CD14-positive monocyte (primary cell): ENCODE results near the gene ARID3A. TPM values are rescaled to one million over a fixed set of nuclear protein-coding genes. Genes with fewer than 3 reads are reported as not detected.

ENCODE experiments used
- DNase-seq, 3 donors: peaks; one replicate each; pipeline ENCODE4 v3.0.0-alpha.2; 2011 to 2022
- H2AFZ ChIP-seq: 2 replicates; pipeline ENCODE4 v1.6.0; 2012; ENCODE audit warnings: mild to moderate bottlenecking, low read depth, low read length, inconsistent platforms; ENCODE audit not compliant: insufficient read depth, poor library complexity, severe bottlenecking
- H3K27ac ChIP-seq, 2 donors: 1 replicate in 1 of 2; 2 replicates in 1 of 2; pipeline ENCODE4 v1.5.1; 2012 to 2013; ENCODE audit warnings: low read length in 2 of 2, control low read depth in 1 of 2, inconsistent platforms in 1 of 2, low read depth in 1 of 2, mild to moderate bottlenecking in 1 of 2
- H3K27me3 ChIP-seq, 2 donors: one replicate each; pipeline versions ENCODE4 v1.6.0 to v1.6.1; 2011 to 2013; ENCODE audit warnings: low read length in 2 of 2; ENCODE audit not compliant: control insufficient read depth in 2 of 2, insufficient read depth in 2 of 2
- H3K36me3 ChIP-seq, 2 donors: replicated peaks in 1 of 2; 1 replicate in 1 of 2; 2 replicates in 1 of 2; pipeline versions ENCODE4 v1.5.1 to v1.6.1; 2012 to 2013; ENCODE audit warnings: low read length in 2 of 2, control low read depth in 1 of 2, inconsistent platforms in 1 of 2, mild to moderate bottlenecking in 1 of 2; ENCODE audit not compliant: insufficient read depth in 2 of 2, control insufficient read depth in 1 of 2
- H3K4me1 ChIP-seq, 2 donors: 1 replicate in 1 of 2; 2 replicates in 1 of 2; pipeline versions ENCODE4 v1.5.1 to v1.6.1; 2012 to 2013; ENCODE audit warnings: low read length in 2 of 2, control low read depth in 1 of 2, inconsistent platforms in 1 of 2, mild to moderate bottlenecking in 1 of 2, moderate library complexity in 1 of 2; ENCODE audit not compliant: insufficient read depth in 2 of 2, control insufficient read depth in 1 of 2
- H3K4me2 ChIP-seq: replicated peaks from 2 replicates; pipeline ENCODE3; 2012; ENCODE audit warnings: low read length, moderate library complexity, mild to moderate bottlenecking; ENCODE audit not compliant: poor library complexity, severe bottlenecking; ENCODE audit errors: extremely low read depth
- H3K4me3 ChIP-seq, 3 experiments: fragments of 200-600 bp in 1 of 3; sonication (generic) in 1 of 3; replicated peaks in 1 of 3; 1 replicate in 2 of 3; 2 replicates in 1 of 3; pipeline ENCODE4 v1.5.1; 2011 to 2013; ENCODE audit warnings: low read length in 3 of 3, mild to moderate bottlenecking in 3 of 3, control low read depth in 2 of 3, low read depth in 2 of 3, inconsistent platforms in 1 of 3, moderate library complexity in 1 of 3
- H3K79me2 ChIP-seq: 2 replicates; pipeline ENCODE4 v1.6.0; 2012; ENCODE audit warnings: mild to moderate bottlenecking, control low read depth, inconsistent platforms, low read length, moderate library complexity; ENCODE audit not compliant: insufficient read depth
- H3K9ac ChIP-seq: 2 replicates; pipeline ENCODE4 v1.6.0; 2017; ENCODE audit warnings: low read length, mild to moderate bottlenecking; ENCODE audit not compliant: insufficient read depth, poor library complexity, severe bottlenecking
- H3K9me3 ChIP-seq, 2 donors: replicated peaks in 1 of 2; 1 replicate in 1 of 2; 2 replicates in 1 of 2; pipeline versions ENCODE4 v1.5.1 to v1.6.1; 2012 to 2013; ENCODE audit warnings: low read length in 2 of 2, control low read depth in 1 of 2; ENCODE audit not compliant: control insufficient read depth in 1 of 2, insufficient read depth in 1 of 2
- H4K20me1 ChIP-seq: 2 replicates; pipeline ENCODE4 v1.6.0; 2012; ENCODE audit warnings: mild to moderate bottlenecking, low read length, control low read depth, moderate library complexity; ENCODE audit not compliant: insufficient read depth
- H3K27ac Mint-ChIP-seq, 7 donors: one replicate each; pipeline ENCODE4 v1.8.0; 2020; ENCODE audit warnings: mild to moderate bottlenecking in 7 of 7, mixed read lengths in 7 of 7, moderate library complexity in 6 of 7, inconsistent platforms in 2 of 7
- H3K27me3 Mint-ChIP-seq, 3 donors: one replicate each; pipeline ENCODE4 v1.8.0; 2021 to 2022; ENCODE audit warnings: low read depth in 3 of 3, mild to moderate bottlenecking in 3 of 3, mixed read lengths in 3 of 3, moderate library complexity in 3 of 3, inconsistent platforms in 1 of 3
- H3K36me3 Mint-ChIP-seq, 2 donors: one replicate each; pipeline ENCODE4 v1.8.0; 2020; ENCODE audit warnings: mixed read lengths in 2 of 2, inconsistent platforms in 1 of 2, mild to moderate bottlenecking in 1 of 2
- H3K4me1 Mint-ChIP-seq: one replicate; pipeline ENCODE4 v1.8.0; 2020; ENCODE audit warnings: mild to moderate bottlenecking, mixed read lengths
- H3K4me3 Mint-ChIP-seq, 2 donors: one replicate each; pipeline ENCODE4 v1.8.0; 2020; ENCODE audit warnings: mild to moderate bottlenecking in 2 of 2, mixed read lengths in 2 of 2, moderate library complexity in 1 of 2
- H3K9me3 Mint-ChIP-seq, 7 donors: one replicate each; pipeline ENCODE4 v1.8.0; 2020 to 2022; ENCODE audit warnings: mixed read lengths in 7 of 7, mild to moderate bottlenecking in 6 of 7, moderate library complexity in 6 of 7, inconsistent platforms in 2 of 7
- WGBS: methylation state at CpG from one replicate; pipeline ENCODE4 v1.1.5; 2013; ENCODE audit warnings: missing lambda C conversion rate; ENCODE audit not compliant: insufficient coverage; 5-methylcytosine and 5-hydroxymethylcytosine counted together
- intact Hi-C, 2 donors: fragments of 100-400 bp; cut with micrococcal nuclease; formaldehyde crosslinking; loops; one replicate each; pipeline versions ENCODE4 v1.15.0 to v1.15.1; 2023
- polyA plus RNA-seq, 3 donors: library from polyadenylated mRNA; depleted of rRNA in 1 of 3; unstranded in 2 of 3; stranded (reverse) in 1 of 3; fragments of 300-500 nt in 2 of 3; fragments of >200 nt in 1 of 3; fragmentation: Illumina TruSeq in 2 of 3; gene quantifications; 1 replicate in 2 of 3; 2 replicates in 1 of 3; pipeline ENCODE4 v1.2.3, GENCODE V29; 2012 to 2021
- TF ChIP-seq, protein P1 (sequence below): fragments of 200-600 bp; IDR thresholded peaks from one replicate; pipeline ENCODE4 v1.8.0; 2022; ENCODE audit warnings: antibody characterized with exemption, mild to moderate bottlenecking

Gene ARID3A
- polyA plus RNA-seq, 3 donors = 2.1 to 41.6 (median 3.2) TPM

DNA sequence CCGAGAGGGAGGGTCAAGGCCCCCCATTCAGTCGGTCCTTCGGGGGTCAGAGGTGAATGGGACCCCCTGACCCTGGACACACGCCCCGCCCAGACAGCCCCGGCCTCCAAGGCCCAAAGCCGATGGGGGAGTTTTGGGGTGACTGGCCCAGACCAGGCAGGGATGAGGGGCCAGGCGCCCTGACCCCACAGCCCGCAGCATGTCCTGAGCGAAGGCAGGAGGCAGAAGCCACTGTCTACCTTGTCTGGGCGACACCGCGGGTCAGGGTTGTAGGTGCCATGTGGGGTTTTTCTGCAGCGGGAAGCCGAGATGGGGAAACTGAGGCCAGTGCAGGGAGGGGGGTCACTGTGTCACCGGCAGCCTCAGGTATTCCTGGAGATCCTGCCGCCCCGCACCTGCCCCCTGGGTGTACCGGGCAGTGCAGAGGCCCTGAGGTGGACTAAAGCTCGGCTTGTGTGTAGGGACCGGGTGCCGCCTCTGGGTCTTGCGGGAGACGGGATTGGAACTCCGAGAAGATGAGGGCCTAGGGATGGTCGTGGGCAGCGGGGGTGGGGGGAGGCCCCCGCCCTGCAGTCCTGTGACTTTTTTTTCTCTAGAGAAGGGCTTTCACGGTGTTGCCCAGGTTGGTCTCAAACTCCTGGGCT lies 8.5 kb downstream of the ARID3A start:
- Histone ChIP-seq H3K79me2 (peaks cover 100% of the 10 kb centered on the region), H4K20me1 (peaks cover 98% of the 10 kb centered on the region), H3K9ac (peak overlapping the region; percentile 15), H2AFZ (no peak overlapping the region), H3K36me3 (peaks cover 10 to 54% of the 10 kb centered on the region in 2 donors), H3K9me3 (no peaks in the 10 kb centered on the region), H3K4me1 (peaks cover 41 to 68% of the 10 kb centered on the region in 2 donors), H3K27ac (peak overlapping the region; percentile 26 to 43), H3K4me3 (peak overlapping the region in 1 of 3 experiments; percentile 66), H3K27me3 (no peaks in the 10 kb centered on the region), H3K4me2 (peak overlapping the region; percentile 63)
- no peak for DNase-seq
- intact Hi-C loops = no loop called here
- WGBS = 89% methylated on average over 20 of the region's 29 CpGs
- Mint-ChIP-seq H3K27me3 (peaks cover 0 to 1% (median 0%) of the 10 kb centered on the region in 3 donors), H3K4me3 (peak overlapping the region in 1 of 2 donors; percentile 31), H3K36me3 (peaks cover 29 to 51% of the 10 kb centered on the region in 2 donors), H3K4me1 (peaks cover 64% of the 10 kb centered on the region), H3K9me3 (peaks cover 0 to 2% (median 0%) of the 10 kb centered on the region in 7 donors), H3K27ac (peak overlapping the region; percentile 30 to 70 (median 42))
- TF ChIP-seq, protein P1, sequence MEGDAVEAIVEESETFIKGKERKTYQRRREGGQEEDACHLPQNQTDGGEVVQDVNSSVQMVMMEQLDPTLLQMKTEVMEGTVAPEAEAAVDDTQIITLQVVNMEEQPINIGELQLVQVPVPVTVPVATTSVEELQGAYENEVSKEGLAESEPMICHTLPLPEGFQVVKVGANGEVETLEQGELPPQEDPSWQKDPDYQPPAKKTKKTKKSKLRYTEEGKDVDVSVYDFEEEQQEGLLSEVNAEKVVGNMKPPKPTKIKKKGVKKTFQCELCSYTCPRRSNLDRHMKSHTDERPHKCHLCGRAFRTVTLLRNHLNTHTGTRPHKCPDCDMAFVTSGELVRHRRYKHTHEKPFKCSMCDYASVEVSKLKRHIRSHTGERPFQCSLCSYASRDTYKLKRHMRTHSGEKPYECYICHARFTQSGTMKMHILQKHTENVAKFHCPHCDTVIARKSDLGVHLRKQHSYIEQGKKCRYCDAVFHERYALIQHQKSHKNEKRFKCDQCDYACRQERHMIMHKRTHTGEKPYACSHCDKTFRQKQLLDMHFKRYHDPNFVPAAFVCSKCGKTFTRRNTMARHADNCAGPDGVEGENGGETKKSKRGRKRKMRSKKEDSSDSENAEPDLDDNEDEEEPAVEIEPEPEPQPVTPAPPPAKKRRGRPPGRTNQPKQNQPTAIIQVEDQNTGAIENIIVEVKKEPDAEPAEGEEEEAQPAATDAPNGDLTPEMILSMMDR = no peak

DNA sequence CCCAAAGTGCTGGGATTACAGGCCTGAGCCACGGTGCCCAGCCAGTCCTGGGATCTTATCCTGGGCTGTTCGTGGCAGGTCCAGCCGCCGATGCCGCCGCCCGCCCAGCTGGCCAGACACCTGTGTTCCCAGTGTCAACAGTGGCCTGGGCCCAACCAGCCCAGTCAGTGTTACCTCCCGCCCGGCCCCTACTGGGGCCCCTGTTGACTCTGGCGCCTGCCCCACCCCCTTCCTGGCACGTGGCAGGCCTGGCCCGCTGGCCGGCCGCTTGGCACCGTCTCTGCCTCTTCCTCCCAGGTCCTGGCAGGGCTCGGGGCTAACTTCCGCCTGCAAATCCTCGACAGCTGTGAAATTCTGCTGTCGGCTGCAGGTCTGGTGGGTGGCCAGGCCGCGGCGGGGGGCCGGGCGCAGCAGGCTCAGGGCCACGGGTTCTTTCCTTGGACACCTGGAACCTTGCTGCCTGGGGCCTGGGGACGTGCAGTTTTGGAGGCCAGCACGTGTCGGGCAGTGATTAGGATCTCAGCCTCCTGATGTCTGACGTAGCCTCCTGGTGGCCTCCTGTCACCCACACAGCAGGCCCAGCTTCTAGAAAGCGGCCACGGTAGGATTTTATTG lies 9.1 kb downstream of the ARID3A start:
- H3K27me3 Mint-ChIP-seq = peaks cover 0 to 1% (median 0%) of the 10 kb centered on the region in 3 donors
- H3K27ac ChIP-seq = peak overlapping the region; percentile 26 to 43
- H3K36me3 ChIP-seq = peaks cover 9 to 53% of the 10 kb centered on the region in 2 donors
- H2AFZ ChIP-seq = no peak overlapping the region
- peak overlapping the region in 1 of 3 experiments; percentile 66 for H3K4me3 ChIP-seq
- H3K4me3 Mint-ChIP-seq = peak overlapping the region; percentile 31 to 35
- WGBS = 5% methylated on average over 29 of the region's 31 CpGs
- TF ChIP-seq, protein P1 = no peak
- intact Hi-C loops = no loop called here
- peak; percentile 76 to 77 (median 76) for DNase-seq
- H4K20me1 ChIP-seq = peaks cover 98% of the 10 kb centered on the region
- peaks cover 0 to 2% (median 0%) of the 10 kb centered on the region in 7 donors for H3K9me3 Mint-ChIP-seq
- H3K27me3 ChIP-seq = no peaks in the 10 kb centered on the region
- peak overlapping the region; percentile 15 for H3K9ac ChIP-seq
- H3K4me1 Mint-ChIP-seq = peaks cover 68% of the 10 kb centered on the region
- H3K36me3 Mint-ChIP-seq = peaks cover 32 to 54% of the 10 kb centered on the region in 2 donors
- H3K27ac Mint-ChIP-seq = peak overlapping the region in 6 of 7 donors; percentile 30 to 69 (median 54)
- H3K79me2 ChIP-seq = peaks cover 100% of the 10 kb centered on the region
- H3K4me2 ChIP-seq = peak overlapping the region; percentile 63
- H3K9me3 ChIP-seq = no peaks in the 10 kb centered on the region
- peaks cover 47 to 68% of the 10 kb centered on the region in 2 donors for H3K4me1 ChIP-seq
